Loucy (cell line): Measurements from ENCODE around the gene ADAT3.

ENCODE experiments used
- CTCF ChIP-seq: fragments of 200-600 bp; sonication (generic); conservative IDR thresholded peaks from 2 replicates; pipeline ENCODE4 v1.5.1; 2014; ENCODE audit warnings: mild to moderate bottlenecking, antibody characterized with exemption, low read length
- EZH2phosphoT487 ChIP-seq: fragments of 200-600 bp; IDR thresholded peaks from 2 replicates; pipeline ENCODE4 v1.6.1; 2018; ENCODE audit warnings: antibody characterized with exemption, mild to moderate bottlenecking, moderate library complexity, borderline replicate concordance

- no peak for TF ChIP-seq CTCF
- TF ChIP-seq EZH2phosphoT487 = no peak
Observed at GRCh38 chr19:1933244-1933643, 28.0 kb downstream of the ADAT3 start.
